SHP77 treated with DMSO at 0.1 percent for 48 hours (cell line): ENCODE measurements around the gene EPM2AIP1.
"Not testable (repeated sequence)": the region's sequence is repeated elsewhere in the genome, so short reads cannot be mapped to it uniquely, and the experiment has no call there.

Experiments
- DNase-seq: peaks from one replicate; lab custom pipeline; 2025; lab: John Stamatoyannopoulos, UW

EPM2AIP1 gene

DNA sequence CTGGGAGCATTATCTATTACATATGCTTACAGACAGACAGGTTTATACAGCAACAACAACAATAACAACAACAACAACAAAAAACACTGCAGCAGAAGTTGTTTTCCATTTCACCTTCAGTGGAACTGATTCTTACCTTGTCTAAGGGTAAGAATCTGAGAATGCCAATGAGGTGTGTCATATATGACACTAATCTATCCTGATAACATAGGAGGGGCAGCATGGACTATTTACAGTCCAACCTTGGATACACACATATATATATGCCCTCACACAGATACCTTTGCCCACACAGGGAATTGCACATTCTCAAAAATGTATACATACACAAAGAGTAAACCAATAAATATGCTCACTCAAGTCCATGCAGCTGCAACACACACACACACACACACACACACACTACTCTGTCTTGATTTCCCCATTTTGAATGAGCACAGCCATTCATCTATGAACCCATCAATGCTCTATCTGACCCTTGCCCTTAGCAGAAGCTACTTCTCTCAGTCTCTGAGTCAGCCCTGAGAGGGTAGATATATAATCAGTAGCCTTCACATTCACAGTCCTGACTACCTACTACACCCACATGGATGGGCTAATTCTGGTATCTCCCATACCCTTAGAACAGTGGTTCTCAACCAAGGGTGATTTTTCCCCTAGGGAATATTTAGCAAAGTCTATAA is 38.3 kb downstream of the EPM2AIP1 start:
- DNase-seq = no peak

- not testable (repeated sequence) for DNase-seq
Measured at GRCh38 chr3:36947814-36948213, 45.1 kb downstream of the EPM2AIP1 start.

- no peak for DNase-seq
Measured at GRCh38 chr3:36945333-36945980, 47.5 kb downstream of the EPM2AIP1 start.

GRCh38 chr3:36944641-36945270 is 48.2 kb downstream of the EPM2AIP1 start, which contains the start of gene TRANK1:
Gene TRANK1 (minus strand): TSS chr3:36945054. CDS start chr3:36944809, 245 bp downstream.
- no peak for DNase-seq

DNA sequence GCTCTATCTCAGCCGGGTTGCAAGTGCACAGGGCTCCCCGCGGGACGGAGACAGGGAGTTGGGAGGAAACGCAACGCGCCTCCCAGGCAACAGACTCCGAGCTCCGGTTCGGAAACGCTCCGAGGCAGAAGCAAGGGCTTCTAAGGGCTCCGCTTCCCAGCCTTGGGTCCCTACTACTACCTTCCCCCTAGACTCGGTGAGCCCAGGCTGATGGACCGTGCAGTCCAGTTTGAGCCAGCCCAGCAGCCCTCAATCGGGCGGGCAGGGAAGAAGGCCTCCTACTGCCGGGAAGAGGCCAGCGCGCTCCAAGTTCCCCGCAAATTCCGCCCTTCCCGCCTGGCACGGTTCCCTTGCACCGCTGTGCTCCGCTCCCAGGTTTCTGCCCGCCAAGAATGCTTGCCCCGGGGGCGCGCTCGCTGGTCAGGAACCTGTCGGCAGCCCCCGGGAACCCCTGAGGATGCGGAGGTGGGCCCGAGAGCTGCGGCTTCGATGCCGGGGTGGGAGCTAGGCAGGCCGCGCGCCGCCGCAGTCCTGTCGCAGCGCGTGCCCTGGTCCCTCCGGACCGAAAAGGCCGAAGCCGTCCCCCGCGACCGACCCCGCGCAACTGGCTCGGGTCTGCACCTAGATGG is 48.8 kb downstream of the EPM2AIP1 start:
- no peak for DNase-seq

DNA sequence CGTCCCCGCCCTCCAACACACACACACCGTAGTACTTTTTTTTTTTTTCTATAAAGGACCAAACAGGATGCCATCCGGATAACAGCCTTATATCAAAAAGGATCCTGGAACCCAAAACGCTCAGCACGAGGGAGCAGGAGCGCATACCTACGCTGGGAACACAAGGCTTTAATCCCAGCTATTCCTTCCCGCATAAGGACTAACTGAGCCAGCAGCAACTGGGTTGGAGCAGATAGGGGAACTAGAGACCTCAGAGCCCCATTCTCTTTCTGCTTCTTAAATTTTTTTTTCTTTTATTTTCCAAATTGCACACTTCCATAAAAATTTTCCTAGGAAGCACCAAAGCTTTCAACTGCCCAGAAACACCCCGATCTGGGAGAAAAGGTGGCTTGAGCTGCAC is 49.3 kb downstream of the EPM2AIP1 start:
- DNase-seq = no peak

DNA sequence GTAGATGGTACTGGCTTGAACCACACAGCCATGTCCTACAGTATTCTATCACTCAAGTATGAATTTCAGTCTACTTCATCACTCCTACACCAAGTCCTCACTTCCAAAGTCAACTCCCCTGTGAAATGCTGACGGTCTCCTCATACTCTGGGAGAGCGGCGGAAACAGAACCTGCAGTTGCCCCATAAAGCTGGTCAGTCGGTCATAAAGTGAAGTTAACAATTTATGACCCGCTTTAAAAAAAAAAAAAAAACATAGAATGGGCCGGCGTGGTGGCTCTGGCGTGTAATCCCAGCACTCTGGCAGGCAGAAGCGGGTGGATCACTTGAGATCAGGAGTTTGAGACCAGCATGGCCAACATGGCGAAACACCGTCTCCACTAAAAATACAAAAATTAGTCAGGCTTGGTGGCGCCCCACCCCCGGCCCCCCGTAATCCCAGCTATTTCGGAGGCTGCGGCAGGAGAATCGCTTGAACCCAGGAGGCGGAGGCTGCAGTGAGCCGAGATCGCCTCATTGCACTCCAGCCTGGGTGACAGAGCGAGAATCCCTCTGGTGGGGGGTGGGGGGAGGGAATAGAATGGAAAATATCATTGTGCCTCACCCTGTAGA is 50.2 kb downstream of the EPM2AIP1 start:
- no peak for DNase-seq

DNA sequence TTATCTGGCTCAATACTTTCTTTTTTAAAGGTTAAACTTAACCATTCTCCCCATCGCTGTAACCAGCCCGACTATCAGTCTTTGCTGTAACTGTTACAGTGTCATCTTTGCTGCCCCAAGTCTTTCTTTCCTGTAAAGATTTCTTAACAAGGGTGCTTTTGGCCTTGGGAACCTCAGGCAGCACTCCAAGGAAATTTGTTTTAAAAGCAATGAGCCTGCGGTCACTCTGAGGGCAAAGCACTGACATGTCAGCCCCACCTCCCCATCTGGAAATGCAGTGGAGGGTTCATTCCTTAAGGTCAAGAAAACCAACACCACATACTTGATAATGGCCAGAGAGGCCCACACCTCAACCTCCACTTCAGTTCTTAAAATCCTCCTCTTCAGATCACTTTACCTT is 51.3 kb downstream of the EPM2AIP1 start:
- DNase-seq = no peak

- DNase-seq = no peak
Measured at GRCh38 chr3:36941162-36941561, 51.8 kb downstream of the EPM2AIP1 start.

DNA sequence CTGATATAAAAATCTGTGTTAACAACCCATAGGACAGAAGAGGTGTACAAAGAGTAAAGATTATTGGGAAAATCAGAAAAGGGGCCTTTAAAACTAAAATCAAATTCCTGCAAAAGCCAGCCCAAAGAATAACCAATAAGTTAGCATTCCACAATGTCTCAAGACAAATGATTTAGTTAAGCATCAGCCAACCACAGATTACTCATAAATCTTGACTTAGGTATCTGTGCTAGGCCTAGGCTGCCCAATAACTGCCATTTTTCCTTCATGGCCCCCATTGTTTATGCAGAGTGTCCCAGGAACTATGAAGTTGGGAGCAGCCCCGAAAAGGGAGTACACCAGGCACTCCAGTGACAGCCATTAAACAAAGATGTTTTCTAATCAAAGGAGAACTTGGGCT is 55.4 kb downstream of the EPM2AIP1 start:
- no peak for DNase-seq
